Measurements from ENCODE around the gene ELAC1.

Gene ELAC1

GRCh38 chr18:51006948-51007789 is 39.3 kb downstream of the ELAC1 start:
- TF ChIP-seq CTCF (IDR thresholded peaks at IDR 0.05; ENCODE audit: low read depth, low read length, missing control alignments) = no peak
- no peak overlapping the region for H3K4me3 ChIP-seq (replicated peaks; ENCODE audit: low read depth, low read length)
- no peak for DNase-seq (ENCODE audit: extremely low read depth, low read depth)

- no peak for TF ChIP-seq CTCF (IDR thresholded peaks at IDR 0.05; ENCODE audit: low read depth, low read length, missing control alignments)
- no peak overlapping the region for H3K4me3 ChIP-seq (replicated peaks; ENCODE audit: low read depth, low read length)
- no peak for DNase-seq (ENCODE audit: extremely low read depth, low read depth)
These were observed 39.9 kb downstream of the ELAC1 start for GRCh38 chr18:51007790-51008139.

GRCh38 chr18:51009072-51009471 is 41.2 kb downstream of the ELAC1 start:
- DNase-seq (ENCODE audit: extremely low read depth, low read depth) = no peak
- TF ChIP-seq CTCF (IDR thresholded peaks at IDR 0.05; ENCODE audit: low read depth, low read length, missing control alignments) = no peak
- H3K4me3 ChIP-seq (replicated peaks; ENCODE audit: low read depth, low read length) = no peak overlapping the region

GRCh38 chr18:51010218-51010617 is 42.4 kb downstream of the ELAC1 start:
- H3K4me3 ChIP-seq (replicated peaks; ENCODE audit: low read depth, low read length) = no peak overlapping the region
- TF ChIP-seq CTCF (IDR thresholded peaks at IDR 0.05; ENCODE audit: low read depth, low read length, missing control alignments) = no peak
- no peak for DNase-seq (ENCODE audit: extremely low read depth, low read depth)

GRCh38 chr18:51011709-51012108 is 43.9 kb downstream of the ELAC1 start:
- DNase-seq (ENCODE audit: extremely low read depth, low read depth) = no peak
- H3K4me3 ChIP-seq (replicated peaks; ENCODE audit: low read depth, low read length) = no peak overlapping the region
- no peak for TF ChIP-seq CTCF (IDR thresholded peaks at IDR 0.05; ENCODE audit: low read depth, low read length, missing control alignments)

- TF ChIP-seq CTCF (IDR thresholded peaks at IDR 0.05; ENCODE audit: low read depth, low read length, missing control alignments) = no peak
- H3K4me3 ChIP-seq (replicated peaks; ENCODE audit: low read depth, low read length) = no peak overlapping the region
- DNase-seq (ENCODE audit: extremely low read depth, low read depth) = no peak
These were observed 44.6 kb downstream of the ELAC1 start for GRCh38 chr18:51012441-51012840.

- H3K4me3 ChIP-seq (replicated peaks; ENCODE audit: low read depth, low read length) = no peak overlapping the region
- no peak for DNase-seq (ENCODE audit: extremely low read depth, low read depth)
- no peak for TF ChIP-seq CTCF (IDR thresholded peaks at IDR 0.05; ENCODE audit: low read depth, low read length, missing control alignments)
These were observed 45.4 kb downstream of the ELAC1 start for GRCh38 chr18:51013259-51013658.

Data from HFF-Myc (cell line).